Prostate gland (tissue), 2 donors: ENCODE data around the gene PDE1C.

ENCODE experiments used
- CTCF ChIP-seq, 4 experiments: fragments of 200-600 bp in 2 of 4; fragments of 450-650 bp in 2 of 4; sonication (generic) in 2 of 4; IDR thresholded peaks; 1 replicate in 3 of 4; 2 replicates in 1 of 4; pipeline ENCODE4 v1.5.1; 2016 to 2019; ENCODE audit warnings: antibody characterized with exemption in 4 of 4, mild to moderate bottlenecking in 2 of 4, moderate library complexity in 2 of 4
- POLR2A ChIP-seq: fragments of 450-650 bp; IDR thresholded peaks from one replicate; pipeline ENCODE4 v1.6.1; 2016; ENCODE audit warnings: antibody characterized with exemption, mild to moderate bottlenecking
- POLR2AphosphoS5 ChIP-seq: sonication (generic); formaldehyde crosslinking; IDR thresholded peaks from one replicate; pipeline ENCODE4 v1.6.1; 2017; ENCODE audit warnings: antibody characterized with exemption

- TF ChIP-seq POLR2AphosphoS5: no peak
- no peak for TF ChIP-seq CTCF (IDR thresholded peaks at IDR 0.05)
- TF ChIP-seq POLR2A: no peak
Observed at GRCh38 chr7:31724696-31725095, 345.5 kb downstream of the PDE1C start.
